ENCODE results near the gene ZSWIM1.
"Not testable (repeated sequence)": the region's sequence is repeated elsewhere in the genome, so short reads cannot be mapped to it uniquely, and the experiment has no call there.

ZSWIM1 gene

DNA sequence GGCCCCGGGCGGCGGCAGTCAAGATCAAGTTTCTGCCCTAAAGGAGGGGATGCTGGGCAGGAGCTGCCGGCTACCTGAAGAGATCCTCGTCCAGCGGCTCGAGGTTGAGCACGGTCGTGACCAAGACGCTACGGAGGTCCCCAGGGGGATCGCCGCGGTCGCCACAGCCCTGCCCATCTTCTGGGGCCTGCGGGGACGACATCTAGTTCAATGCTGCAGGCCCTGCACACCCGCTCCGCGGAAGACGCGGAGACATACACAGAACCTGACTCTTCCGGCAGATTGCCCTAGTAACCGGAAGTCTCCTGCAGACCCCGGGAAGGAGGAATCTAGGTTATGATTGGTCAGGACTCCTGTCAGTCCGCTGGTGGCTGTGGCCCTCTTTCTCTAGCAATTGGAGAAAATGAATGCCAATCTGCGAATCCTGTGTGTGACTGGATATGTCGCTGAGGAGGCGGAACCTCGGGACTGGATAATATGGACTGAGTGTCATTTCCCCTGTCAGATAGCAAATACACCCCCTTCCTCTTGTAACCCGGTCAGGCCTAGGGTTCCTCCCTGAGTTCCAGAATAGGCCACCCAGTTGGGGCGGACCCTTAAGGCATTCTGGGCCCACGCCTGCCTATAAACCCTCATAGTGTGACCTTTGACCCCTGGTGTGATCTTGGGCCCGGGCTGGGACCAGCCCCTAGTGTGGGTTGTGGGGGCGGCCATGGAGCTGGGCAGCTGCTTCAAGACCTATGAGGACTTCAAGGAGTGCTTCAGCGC, 23.7 kb upstream of the ZSWIM1 start, which contains the start of the genes ACOT8 and ZSWIM3:
Gene ACOT8, minus strand, starts transcription at position 279 of the 768 bp plus-strand sequence. Its CDS starts 77 bp downstream, at position 202.
Gene ZSWIM3, plus strand, starts transcription at position 501 of the 768 bp plus-strand sequence. Its CDS starts 212 bp downstream, at position 713.
- DNase-seq, result peak; percentile 100

DNA sequence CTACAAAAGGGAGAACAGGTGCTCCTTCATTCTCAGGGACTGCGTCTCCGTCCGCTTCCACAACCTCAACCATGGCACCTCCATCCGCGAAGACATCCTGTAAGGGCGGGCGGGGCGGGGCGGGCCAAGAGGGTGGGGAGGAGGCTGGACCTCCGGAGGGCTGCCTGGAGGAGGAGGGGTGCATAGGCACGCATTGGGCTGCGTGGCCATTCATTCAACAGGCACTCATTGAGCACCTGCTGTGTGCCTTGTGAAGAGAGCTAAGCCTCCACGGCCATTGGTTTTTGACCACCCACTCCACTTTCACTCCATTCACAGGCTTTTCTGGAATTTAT, 23.2 kb upstream of the ZSWIM1 start:
- no peak for DNase-seq

DNA sequence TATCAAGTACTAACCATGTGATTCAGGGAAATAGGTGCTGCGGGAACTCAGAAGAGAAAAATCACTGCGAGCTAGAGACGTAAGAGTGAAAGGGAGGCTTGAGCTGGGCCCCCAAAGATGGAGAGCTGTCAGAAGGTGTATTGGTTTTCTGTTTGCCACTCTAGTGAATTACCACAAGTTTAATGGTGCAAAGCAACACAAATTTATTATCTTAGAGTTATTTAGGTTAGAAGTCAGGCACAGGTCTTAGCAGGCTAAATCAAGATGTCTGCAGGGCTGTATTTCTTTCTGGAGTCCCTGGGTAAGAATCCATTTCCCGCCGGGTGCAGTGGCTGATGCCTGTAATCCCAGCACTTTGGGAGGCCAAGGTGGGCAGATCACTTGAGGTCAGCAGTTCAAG, 21.1 kb upstream of the ZSWIM1 start:
- no peak for DNase-seq

DNA sequence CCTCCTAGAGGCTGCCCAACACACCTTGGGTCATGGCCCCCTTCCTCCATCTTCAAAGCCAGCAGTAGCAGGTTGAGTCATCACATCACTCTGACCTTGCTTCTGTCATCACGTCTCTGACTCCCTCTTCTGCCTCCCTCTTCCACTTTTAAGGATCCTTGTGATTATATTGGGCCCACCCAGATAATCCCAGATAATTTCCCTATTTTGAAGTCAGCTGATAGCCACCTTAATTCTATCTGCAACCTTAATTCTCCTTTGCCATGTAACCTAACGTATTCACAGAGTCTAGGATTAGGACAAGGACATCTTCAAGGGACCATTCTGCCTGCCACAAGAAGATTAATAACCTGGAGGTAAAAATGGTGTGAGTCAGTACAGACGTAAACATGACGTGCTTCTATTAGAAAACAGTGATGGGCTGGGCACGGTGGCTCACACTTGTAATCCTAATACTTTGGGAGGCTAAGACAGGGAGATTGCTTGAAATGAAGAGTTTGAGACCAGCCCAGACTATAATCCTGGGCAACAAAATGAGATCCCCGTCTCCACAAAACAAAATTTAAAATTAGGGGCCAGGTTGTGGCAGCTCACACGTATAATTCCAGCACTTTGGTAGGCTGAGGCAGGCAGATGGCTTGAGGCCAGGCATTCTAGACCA, 20.3 kb upstream of the ZSWIM1 start:
- DNase-seq, result no peak

DNA sequence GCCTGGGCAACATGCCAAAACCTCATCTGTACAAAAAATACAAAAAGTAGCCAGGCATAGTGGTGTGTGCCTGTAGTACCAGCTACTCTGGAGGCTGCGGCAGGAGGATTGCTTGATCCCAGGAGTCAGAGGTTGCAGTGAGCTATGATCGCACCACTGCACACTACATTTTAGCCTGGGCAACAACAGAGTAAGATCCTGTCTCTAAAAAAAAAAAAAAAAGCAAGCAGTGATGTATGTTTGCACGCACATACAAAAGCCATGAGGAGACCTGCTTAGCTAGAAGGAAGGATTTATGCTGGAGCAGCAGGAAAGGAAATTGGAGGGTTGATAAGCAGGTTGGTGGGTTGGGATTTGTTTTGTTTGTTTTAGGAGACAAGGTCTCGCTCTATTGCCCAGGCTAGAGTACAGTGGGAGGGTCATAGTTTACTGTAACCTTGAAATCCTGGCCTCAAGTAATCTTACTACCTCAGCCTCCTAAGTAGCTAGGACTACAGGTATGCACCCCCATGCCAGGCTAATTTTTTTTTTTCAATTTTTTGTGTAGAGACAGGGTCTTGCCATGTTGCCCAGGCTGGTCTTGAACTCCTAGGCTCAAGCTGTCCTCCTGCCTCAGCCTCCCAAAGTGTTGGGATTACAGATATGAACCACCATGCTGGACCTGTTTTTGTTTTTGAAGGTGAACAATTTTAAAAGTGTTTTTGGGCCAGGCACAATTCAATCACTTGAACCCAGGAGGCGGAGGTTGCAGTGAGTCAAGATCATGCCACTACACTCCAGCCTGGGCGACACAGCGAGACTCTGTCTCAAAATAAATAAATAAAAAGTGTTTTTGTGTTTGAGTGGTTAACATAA, 19.6 kb upstream of the ZSWIM1 start:
- DNase-seq, result no peak

DNA sequence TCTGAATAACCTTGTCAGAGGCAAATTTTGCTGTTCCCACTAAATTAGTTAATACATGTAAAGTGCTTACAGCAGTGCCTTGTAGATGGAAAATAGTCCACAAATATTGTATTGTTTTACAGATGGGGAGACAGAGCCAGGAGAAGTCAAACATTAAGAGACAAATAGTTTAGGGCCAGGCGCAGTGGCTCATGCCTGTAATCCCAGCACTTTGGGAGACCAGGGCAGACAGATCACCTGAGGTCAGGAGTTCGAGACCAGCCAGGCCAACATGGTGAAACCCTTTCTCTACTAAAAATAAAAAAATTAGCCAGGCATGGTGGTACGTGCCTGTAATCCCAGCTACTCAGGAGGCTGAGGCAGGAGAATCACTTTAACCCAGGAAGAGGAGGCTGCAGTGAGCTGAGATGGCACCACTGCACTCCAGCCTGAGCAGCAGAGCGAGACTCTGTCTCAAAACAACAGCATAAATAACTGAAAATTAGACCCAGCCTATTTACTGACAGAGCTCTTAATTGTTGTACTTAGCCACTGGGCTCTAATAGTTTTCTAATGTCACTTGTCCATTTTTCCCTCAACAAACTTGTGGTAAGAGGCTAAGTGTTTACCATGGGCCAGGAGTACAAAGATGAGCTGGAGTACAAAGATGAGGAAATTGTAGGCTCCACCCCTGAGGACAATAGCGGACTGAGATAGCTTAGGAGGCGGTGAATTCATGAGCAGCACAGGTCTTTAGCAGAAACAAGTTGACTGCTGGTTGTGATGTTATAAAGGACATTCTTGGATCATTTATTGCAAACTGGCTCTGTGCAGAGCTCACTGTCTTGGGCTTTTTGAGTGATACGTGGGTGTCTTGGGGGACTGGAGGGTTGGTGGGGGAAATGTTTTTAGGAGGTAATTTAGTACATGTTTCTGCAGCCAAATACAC, 17.2 kb upstream of the ZSWIM1 start:
- no peak for DNase-seq

DNA sequence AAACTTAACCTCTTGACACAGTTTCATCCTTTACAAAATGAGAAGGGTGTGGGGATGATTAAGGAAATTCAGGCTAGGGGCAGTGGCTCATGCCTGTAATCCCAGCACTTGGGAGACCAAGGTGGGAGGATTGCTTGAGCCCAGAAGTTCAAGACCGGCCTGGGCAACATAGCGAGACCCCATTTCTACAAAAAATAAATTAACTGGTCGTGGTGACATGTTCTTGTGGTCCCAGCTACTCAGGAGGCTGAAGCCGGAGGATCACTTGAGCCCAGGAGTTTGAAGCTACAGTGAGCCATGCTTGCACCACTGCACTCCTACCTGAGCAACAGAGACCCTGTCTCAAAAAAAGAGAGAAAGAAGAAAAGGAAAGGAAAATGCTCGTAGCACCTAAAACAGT, 14.6 kb upstream of the ZSWIM1 start:
- DNase-seq, result no peak

DNA sequence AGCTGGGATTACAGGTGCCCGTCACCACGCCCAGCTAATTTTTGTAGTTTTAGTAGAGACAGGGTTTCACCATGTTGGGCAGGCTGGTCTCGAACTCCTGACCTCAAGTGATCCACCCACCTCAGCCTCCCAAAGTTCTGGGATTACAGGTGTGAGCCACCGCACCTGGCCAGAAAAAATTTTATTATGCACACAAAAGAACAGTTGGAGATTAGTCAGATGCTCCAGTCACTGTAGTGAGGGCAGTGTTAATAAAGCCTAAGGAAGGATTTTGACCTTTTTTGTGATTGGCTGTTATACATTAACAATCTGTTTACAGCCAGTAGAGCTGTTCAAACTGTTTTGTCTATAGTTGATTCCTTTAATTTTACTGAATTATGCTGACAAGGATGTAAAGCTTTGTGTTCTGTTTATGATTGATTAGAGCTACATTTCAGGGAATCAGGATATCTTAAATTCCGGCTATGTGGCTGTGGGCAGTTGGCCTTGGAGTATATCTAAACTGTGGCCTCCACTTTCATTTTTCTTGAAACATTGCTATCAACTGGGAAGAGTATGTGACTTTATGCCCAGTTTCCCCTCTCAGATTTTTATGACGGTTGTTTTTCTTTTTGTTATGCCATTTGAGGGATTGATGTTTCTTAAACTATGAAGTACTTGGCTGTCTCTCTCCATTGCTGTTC, 13.8 kb upstream of the ZSWIM1 start:
- DNase-seq, result no peak

DNA sequence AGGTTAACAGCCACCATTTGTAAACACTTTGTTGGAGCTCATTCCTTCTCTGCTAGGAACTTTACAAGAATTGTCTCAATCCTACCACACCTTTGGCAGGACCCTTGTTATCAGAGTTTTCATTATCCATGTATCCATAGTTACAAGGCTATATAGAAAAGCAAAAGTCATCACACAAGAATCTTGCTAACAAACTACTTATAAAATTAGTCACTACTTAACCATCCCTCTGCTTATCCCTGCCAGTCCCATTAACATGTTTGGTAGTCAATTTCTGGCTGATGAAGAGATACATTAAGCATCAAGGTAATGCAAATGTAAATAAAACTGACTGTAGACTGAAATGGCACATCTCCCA, 13.2 kb upstream of the ZSWIM1 start:
- DNase-seq, result peak; percentile 60

DNA sequence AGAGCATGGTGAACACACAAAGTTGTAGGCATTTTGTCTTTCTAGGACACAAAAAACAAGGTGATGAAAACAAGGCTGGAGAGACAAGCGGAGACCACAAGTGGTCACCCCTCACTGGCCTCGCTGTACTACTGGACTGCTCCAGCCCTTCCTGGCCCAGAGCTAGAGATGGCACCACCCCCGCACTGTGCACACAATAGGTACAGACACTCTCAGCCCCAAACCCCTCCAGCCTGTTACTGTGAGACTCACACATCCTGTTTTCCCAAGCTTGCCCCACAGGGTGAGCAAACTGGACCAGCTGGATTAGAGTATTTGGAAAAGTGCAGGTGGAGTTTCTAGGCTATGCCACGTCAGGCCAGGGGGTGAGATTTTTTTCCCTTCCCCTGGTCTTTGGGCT, 8.4 kb upstream of the ZSWIM1 start:
- no peak for DNase-seq

DNA sequence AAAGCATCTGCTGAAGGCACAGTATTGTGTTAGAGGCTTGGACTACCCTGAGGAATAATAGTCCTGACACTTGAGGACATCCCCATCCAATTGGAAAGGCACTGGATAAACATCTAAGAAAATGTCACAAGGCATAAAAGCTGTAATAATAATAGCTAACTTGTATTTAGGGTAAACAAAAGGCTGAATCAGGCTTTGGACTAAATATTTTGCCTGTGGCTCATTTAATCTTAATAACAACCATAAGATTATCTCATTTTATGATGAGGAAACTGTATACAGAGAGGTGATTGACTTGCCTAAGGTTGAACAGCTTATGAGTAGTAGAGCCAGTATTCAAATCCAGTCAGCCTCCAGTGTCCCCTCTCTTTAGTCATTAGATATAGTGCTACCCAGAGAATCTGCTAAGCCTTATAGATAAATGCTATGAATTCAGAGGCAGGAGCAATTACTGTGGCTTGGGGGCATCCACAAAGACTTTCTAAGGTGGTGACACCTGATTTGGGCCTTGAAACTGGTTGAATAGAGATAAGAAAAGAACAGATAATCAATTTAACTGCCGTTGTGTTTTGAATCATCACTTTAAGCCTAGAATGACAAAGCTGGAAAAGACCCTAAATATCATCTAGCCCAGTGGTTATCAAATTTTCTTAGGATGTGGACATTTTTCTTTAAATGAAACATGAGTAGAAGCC, 7.5 kb upstream of the ZSWIM1 start:
- no peak for DNase-seq

DNA sequence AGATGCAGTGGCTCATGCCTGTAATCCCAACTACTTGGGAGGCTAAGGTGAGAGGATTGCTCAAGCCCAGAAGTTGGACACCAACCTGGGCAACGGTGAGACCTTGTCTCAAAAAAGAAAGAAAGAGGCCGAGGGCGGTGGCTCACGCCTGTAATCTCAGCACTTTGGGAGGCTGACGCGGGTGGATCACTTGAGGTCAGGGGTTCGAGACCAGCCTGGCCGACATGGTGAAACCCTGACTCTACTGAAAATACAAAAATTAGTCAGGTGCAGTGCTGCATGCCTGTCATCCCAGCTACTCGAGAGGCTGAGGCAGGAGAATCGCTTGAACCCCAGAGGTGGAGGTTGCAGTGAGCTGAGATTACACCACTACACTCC, 6.9 kb upstream of the ZSWIM1 start:
- not testable (repeated sequence) for DNase-seq

DNA sequence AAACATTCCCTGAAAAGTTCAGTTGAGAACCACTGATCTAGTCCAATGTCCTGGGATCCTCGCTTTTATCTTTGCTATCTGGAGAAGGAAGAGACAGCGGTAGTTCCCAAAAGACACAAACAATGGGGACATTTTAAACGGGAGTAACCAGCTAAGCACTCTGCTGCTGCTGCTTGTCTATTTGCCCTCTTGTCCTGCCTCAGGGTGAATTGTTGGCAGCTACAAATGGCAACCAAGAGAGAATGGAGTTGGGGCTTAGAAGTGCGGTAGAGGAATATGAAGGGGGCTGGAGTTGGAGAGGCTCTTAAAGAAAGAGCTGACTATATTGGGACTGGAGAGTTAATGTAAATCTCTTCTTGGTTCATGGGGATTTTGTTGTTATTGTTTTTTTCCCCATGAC, 6.5 kb upstream of the ZSWIM1 start:
- DNase-seq, result no peak

DNA sequence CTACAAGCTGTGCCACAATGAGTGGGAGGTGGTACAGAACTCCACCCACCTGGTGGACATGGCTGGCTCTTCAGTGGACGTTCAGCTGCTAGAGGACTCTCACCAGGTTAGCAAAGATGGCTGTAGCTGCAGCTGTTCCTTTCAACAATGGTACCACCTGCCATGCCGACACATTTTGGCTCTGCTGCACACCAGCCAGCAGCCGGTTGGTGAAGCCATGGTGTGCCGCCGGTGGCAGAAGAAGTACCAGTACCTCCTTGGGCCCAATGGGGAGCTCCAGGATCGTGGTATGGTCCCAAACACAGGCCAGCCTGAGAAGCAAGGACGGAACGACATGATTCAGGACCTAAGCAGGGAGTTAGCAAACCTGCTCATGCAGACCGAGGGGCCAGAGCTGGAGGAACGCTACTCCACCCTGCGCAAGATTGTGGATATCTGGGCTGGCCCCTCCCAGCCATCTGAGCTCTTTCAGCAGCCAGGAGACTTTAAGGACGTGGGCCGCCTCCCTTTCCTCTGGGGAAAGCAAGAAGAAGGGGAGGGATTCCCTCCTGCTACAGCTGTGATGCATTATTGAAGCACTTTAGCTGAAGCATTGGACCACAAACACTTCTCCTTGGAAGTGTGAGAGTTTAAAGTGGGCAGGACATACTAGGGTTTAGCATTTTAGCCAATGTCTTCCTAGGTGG, 2.8 kb upstream of the ZSWIM1 start:
- DNase-seq, result no peak

DNA sequence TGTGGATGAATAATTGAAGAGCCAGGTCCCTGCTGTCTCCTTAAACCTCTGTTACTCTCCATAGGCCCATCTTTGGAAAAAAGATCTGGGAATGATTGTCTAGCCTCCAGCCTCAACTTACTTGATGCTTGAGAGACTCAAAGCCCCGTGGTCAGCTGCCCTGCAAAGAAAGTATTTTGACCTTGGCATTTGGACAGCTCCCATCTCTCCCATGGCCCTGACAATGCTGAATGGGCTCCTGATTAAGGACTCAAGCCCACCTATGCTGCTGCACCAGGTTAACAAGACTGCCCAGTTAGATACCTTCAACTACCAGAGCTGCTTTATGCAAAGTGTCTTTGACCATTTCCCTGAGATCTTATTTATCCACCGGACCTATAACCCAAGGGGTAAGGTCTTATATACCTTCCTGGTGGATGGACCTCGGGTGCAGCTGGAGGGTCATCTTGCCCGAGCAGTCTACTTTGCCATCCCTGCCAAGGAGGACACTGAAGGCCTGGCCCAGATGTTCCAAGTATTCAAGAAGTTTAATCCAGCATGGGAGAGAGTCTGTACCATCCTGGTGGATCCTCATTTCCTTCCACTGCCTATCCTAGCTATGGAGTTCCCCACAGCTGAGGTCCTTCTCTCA, 1.6 kb downstream of the ZSWIM1 start:
- DNase-seq, result no peak

DNA sequence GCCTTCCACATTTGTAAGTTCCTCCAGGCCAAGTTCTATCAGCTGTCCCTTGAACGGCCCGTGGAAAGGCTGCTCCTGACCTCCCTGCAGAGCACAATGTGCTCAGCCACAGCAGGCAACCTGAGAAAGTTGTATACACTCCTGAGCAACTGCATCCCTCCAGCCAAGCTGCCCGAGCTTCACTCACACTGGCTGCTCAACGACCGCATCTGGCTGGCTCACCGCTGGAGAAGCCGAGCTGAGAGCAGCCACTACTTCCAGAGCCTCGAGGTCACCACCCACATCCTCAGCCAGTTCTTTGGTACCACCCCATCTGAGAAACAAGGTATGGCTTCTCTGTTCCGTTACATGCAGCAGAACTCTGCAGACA, 2.1 kb downstream of the ZSWIM1 start:
- no peak for DNase-seq

DNA sequence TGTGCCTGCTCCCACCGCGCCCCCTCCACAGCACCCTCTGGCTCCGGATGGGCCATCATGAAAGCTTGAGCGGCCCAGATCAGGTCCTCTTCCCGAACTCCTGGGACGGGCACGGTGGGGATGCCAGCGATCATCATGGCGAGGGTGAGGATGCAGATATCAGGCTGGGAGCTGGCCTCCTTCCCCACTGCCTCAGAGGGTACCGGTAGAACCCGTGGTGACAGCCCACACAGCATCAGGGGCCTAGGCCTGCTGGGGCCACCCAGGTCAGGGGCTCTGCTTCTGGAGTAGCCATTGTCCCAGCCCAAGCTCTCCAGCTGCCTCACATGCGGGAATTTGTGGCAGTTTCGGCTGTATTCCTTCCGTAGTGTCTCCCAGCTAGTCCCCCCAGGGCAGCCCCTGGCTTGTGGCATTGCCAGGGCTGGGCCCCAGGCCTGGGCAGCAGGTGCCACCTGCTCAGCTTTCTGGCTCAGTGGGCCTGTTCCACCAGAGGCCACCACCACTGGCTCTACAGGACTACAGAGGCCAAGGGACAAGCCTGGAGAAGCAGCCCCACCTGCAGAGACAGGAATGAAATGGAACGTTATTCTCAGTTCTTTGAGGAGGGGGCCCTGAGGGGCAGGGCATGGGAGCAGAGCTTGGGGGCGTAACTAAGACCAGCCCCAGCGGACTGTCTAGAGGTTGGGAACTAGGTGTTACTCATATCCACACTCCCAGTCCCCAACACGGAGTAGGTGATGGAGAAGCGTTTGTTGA, 5.7 kb downstream of the ZSWIM1 start:
- DNase-seq, result no peak

DNA sequence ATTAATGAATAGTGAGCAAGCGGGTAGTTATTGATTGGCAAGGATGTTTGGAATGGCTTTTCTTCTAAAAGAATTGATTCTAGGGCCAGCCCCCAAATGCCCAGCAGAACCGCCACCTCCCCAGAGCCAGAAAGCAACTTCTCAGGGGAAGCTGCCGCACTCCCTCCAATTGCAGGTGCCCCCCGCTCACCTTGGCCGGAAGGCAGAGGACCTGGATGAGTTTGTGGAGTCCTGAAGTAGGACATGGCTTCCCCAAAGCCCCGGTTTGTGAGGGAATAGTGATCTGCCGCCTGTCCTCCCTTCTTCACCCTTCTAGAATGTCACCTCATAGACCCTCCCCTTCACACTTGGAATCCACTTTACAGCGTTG, 6.3 kb downstream of the ZSWIM1 start, which contains the start of gene SPATA25:
Gene SPATA25, minus strand, starts transcription at position 277 of the 370 bp plus-strand sequence. Its CDS starts 32 bp downstream, at position 245.
- DNase-seq, result no peak

DNA sequence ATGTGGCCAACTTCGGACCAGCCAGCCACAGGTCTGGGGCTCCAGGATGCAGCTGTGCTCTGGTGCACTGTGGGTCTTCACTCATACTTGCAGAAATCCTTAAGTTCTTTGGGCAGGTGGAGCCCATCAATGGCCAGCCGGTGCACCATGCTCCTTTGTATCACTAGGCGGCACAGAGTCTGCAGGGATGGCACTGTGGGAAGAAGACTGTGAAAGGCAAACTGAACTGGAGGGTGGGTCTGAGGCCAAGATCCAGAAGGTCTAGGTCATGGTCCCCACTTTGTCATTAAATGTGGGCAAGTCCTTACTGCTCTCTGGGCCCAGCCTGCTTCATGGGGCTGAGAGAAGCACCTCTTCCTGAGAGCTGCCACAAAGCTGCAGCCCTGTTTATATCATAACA, 7.7 kb downstream of the ZSWIM1 start:
- DNase-seq, result no peak
